Activated CD4-positive, alpha-beta memory T cell treated with anti-CD3 and anti-CD28 coated beads for 36 hours (primary cell): ENCODE results near the gene CSKMT. TPM values are rescaled to one million over a fixed set of nuclear protein-coding genes. Genes with fewer than 3 reads are reported as not detected.

Experiments
- CTCF ChIA-PET: fragments of 350-600 bp; sonication (Branson Sonifier 250); formaldehyde crosslinking; loops from one replicate; lab custom pipeline; 2021; ENCODE audit warnings: antibody characterized with exemption, inconsistent platforms; lab: Charles Lee
- POLR2A ChIA-PET: fragments of 350-600 bp; sonication (Branson Sonifier 250); formaldehyde crosslinking; loops from one replicate; lab custom pipeline; 2021; ENCODE audit warnings: antibody characterized with exemption; lab: Charles Lee
- DNase-seq: peaks from one replicate; pipeline ENCODE4 v3.0.0-alpha.2; 2020
- H3K27ac Mint-ChIP-seq: one replicate; pipeline ENCODE4 v1.8.0; 2021; ENCODE audit warnings: mixed read lengths
- H3K27me3 Mint-ChIP-seq: one replicate; pipeline ENCODE4 v1.8.0; 2021; ENCODE audit warnings: mixed read lengths
- H3K36me3 Mint-ChIP-seq: one replicate; pipeline ENCODE4 v1.8.0; 2021; ENCODE audit warnings: mixed read lengths
- H3K4me1 Mint-ChIP-seq: one replicate; pipeline ENCODE4 v1.8.0; 2021; ENCODE audit warnings: low read depth, mixed read lengths
- H3K4me3 Mint-ChIP-seq: one replicate; pipeline ENCODE4 v1.8.0; 2021; ENCODE audit warnings: mild to moderate bottlenecking, mixed read lengths
- H3K9me3 Mint-ChIP-seq: one replicate; pipeline ENCODE4 v1.8.0; 2021; ENCODE audit warnings: mixed read lengths
- intact Hi-C: fragments of 100-400 bp; cut with micrococcal nuclease; formaldehyde crosslinking; loops from one replicate; pipeline ENCODE4 v1.15.1; 2023
- total RNA-seq, 2 experiments: library from RNA; stranded (reverse); gene quantifications; one replicate each; pipeline ENCODE4 v1.2.3, GENCODE V29; 2021

CSKMT gene
- total RNA-seq, 2 experiments from 2014 or later: 27.7 to 33.9 TPM

GRCh38 chr11:62708392-62708791 lies 43.3 kb downstream of the CSKMT start:
- H3K4me3 Mint-ChIP-seq: peak overlapping the region; percentile 86
- H3K27me3 Mint-ChIP-seq: no peaks in the 10 kb centered on the region
- no peaks in the 10 kb centered on the region for H3K9me3 Mint-ChIP-seq
- H3K36me3 Mint-ChIP-seq: peaks cover 33% of the 10 kb centered on the region
- peaks cover 58% of the 10 kb centered on the region for H3K4me1 Mint-ChIP-seq
- H3K27ac Mint-ChIP-seq: peak overlapping the region; percentile 95
- POLR2A ChIA-PET: interaction anchor here (0.7 to 5.4 kb wide), 13 partner anchors 19 to 284 kb away, joined by 3 to 29 read pairs (median 8); partner anchors contain the start of genes C11orf98, CSKMT, GANAB and HNRNPUL2
- intact Hi-C loops: loop anchor here (2.0 to 5.0 kb wide), 4 partner anchors 44 to 116 kb away; partner anchors contain the start of genes C11orf98, CSKMT, POLR2G and TUT1
- DNase-seq: no peak
- CTCF ChIA-PET: interaction anchor here (0.7 to 2.5 kb wide), 5 partner anchors 15 to 284 kb away, joined by 3 to 9 read pairs (median 5); partner anchors contain the start of genes HNRNPUL2 and TUT1

- Mint-ChIP-seq H3K9me3 (no peaks in the 10 kb centered on the region), H3K4me1 (peaks cover 63% of the 10 kb centered on the region), H3K4me3 (peak overlapping the region; percentile 86), H3K36me3 (peaks cover 37% of the 10 kb centered on the region), H3K27ac (peak overlapping the region; percentile 95), H3K27me3 (no peaks in the 10 kb centered on the region)
- intact Hi-C loops: loop anchor here (1.0 to 5.0 kb wide), 11 partner anchors 19 to 173 kb away; partner anchors contain the start of genes C11orf98, CSKMT, HNRNPUL2 and MTA2
- peak; percentile 63 for DNase-seq
- CTCF ChIA-PET: interaction anchor here (0.7 to 2.5 kb wide), 5 partner anchors 15 to 284 kb away, joined by 3 to 9 read pairs (median 5); partner anchors contain the start of genes HNRNPUL2 and TUT1
- POLR2A ChIA-PET: interaction anchor here (0.6 to 5.4 kb wide), 17 partner anchors 19 to 284 kb away, joined by 3 to 29 read pairs (median 5); partner anchors contain the start of genes B3GAT3, C11orf98, CSKMT and GANAB
These were observed 43.7 kb downstream of the CSKMT start for GRCh38 chr11:62708793-62709192.

GRCh38 chr11:62709247-62710000 lies 44.3 kb downstream of the CSKMT start:
- peak; percentile 98 for DNase-seq
- H3K27ac Mint-ChIP-seq: peak overlapping the region; percentile 95
- intact Hi-C loops: loop anchor here (1.0 to 5.0 kb wide), 11 partner anchors 18 to 172 kb away; partner anchors contain the start of genes C11orf98, CSKMT, HNRNPUL2 and MTA2
- H3K36me3 Mint-ChIP-seq: peaks cover 37% of the 10 kb centered on the region
- ChIA-PET POLR2A (interaction anchor here (0.6 to 5.4 kb wide), 17 partner anchors 16 to 285 kb away, joined by 3 to 29 read pairs (median 5); partner anchors contain the start of genes B3GAT3, C11orf98, CSKMT and GANAB), CTCF (interaction anchor here (0.7 to 2.5 kb wide), 5 partner anchors 16 to 285 kb away, joined by 3 to 9 read pairs (median 5); partner anchors contain the start of genes HNRNPUL2 and TUT1)
- peak overlapping the region; percentile 86 for H3K4me3 Mint-ChIP-seq
- peaks cover 69% of the 10 kb centered on the region for H3K4me1 Mint-ChIP-seq
- H3K9me3 Mint-ChIP-seq: no peaks in the 10 kb centered on the region
- no peaks in the 10 kb centered on the region for H3K27me3 Mint-ChIP-seq

- H3K4me3 Mint-ChIP-seq: peak overlapping the region; percentile 86
- peaks cover 73% of the 10 kb centered on the region for H3K4me1 Mint-ChIP-seq
- ChIA-PET POLR2A (interaction anchor here (1.0 to 5.4 kb wide), 12 partner anchors 16 to 145 kb away, joined by 3 to 29 read pairs (median 10); partner anchors contain the start of genes B3GAT3, C11orf98, CSKMT and GANAB), CTCF (interaction anchor here (1.7 to 2.5 kb wide), 4 partner anchors 17 to 286 kb away, joined by 4 to 9 read pairs (median 6); partner anchors contain the start of genes HNRNPUL2 and TUT1)
- peak overlapping the region; percentile 95 for H3K27ac Mint-ChIP-seq
- peaks cover 39% of the 10 kb centered on the region for H3K36me3 Mint-ChIP-seq
- intact Hi-C loops: no loop called here
- H3K27me3 Mint-ChIP-seq: no peaks in the 10 kb centered on the region
- peak; percentile 34 for DNase-seq
- H3K9me3 Mint-ChIP-seq: no peaks in the 10 kb centered on the region
These were observed 44.9 kb downstream of the CSKMT start for GRCh38 chr11:62710001-62710345.

DNA sequence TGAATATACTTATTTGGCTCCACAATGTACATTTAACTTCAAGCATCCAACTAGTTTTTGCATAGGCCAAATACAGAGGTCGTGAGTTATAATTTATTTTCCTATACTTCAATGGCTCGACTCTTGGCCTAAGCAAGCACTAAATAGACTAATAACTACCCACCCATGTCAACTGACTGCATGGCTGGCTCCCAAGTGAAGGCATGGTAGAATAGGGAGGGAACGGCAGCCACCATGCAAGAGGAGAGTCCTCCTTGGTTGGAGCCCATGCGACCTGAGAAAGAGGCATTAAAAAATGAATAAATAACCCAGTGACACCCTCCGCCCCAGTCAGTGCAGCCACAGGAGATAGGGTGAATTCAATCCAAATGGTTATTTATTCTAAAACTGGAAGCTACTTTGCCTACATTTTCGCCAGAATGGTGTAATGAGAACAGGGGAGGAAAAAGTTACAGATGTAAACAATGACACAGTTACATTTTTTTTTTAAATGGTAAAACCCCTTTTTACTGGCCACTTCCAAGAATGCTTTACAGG lies 47.2 kb downstream of the CSKMT start:
- POLR2A ChIA-PET: interaction anchor here (0.6 to 0.8 kb wide), 2 partner anchors 18 to 23 kb away, joined by 3 read pairs; no protein-coding TSS in a partner anchor
- Mint-ChIP-seq H3K27me3 (no peaks in the 10 kb centered on the region), H3K4me1 (peaks cover 68% of the 10 kb centered on the region), H3K27ac (peak overlapping the region; percentile 87), H3K4me3 (no peak overlapping the region), H3K36me3 (peaks cover 57% of the 10 kb centered on the region), H3K9me3 (no peaks in the 10 kb centered on the region)
- no peak for DNase-seq
- intact Hi-C loops: no loop called here
- CTCF ChIA-PET: interaction anchor here (0.7 to 1.4 kb wide), 5 partner anchors 12 to 149 kb away, joined by 3 to 4 read pairs (median 3); partner anchors contain the start of genes HNRNPUL2 and POLR2G

DNA sequence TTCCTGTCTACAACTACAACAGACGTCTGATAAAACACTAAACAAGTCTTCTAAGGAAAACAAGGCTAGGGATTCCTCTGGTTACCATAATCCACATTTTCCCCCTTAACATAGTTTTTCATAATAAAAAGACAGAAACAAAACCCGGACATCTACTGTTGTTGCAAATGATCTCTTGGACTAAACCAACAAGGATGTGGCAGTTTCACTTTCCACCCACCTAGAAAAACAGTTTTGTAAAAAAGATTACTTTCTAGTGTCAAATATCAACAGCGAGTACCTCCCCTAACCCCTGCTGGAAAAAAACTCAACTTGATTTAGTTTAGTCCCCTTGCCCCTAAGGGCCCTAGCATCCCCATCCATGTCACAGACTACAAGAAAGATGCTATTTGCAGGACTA lies 47.7 kb downstream of the CSKMT start:
- intact Hi-C loops: no loop called here
- Mint-ChIP-seq H3K4me3 (no peak overlapping the region), H3K27me3 (no peaks in the 10 kb centered on the region), H3K36me3 (peaks cover 61% of the 10 kb centered on the region), H3K27ac (peak overlapping the region; percentile 87), H3K9me3 (no peaks in the 10 kb centered on the region), H3K4me1 (peaks cover 66% of the 10 kb centered on the region)
- CTCF ChIA-PET: interaction anchor here (0.8 to 1.2 kb wide), 5 partner anchors 12 to 145 kb away, joined by 3 to 4 read pairs (median 3); partner anchors contain the start of genes HNRNPUL2 and POLR2G
- no peak for DNase-seq
- POLR2A ChIA-PET: interaction anchor here (0.8 kb wide), 1 partner anchor 17 kb away, joined by 3 read pairs; no protein-coding TSS in a partner anchor

GRCh38 chr11:62713343-62713742 lies 48.2 kb downstream of the CSKMT start:
- Mint-ChIP-seq H3K4me3 (no peak overlapping the region), H3K36me3 (peaks cover 65% of the 10 kb centered on the region), H3K27ac (peak overlapping the region; percentile 87), H3K9me3 (no peaks in the 10 kb centered on the region), H3K27me3 (no peaks in the 10 kb centered on the region), H3K4me1 (peaks cover 65% of the 10 kb centered on the region)
- ChIA-PET POLR2A (interaction anchor here (1.0 kb wide), 1 partner anchor 119 kb away, joined by 3 read pairs; the partner anchor contains the start of gene STX5), CTCF (interaction anchor here (1.0 to 1.2 kb wide), 4 partner anchors 12 to 145 kb away, joined by 3 to 4 read pairs (median 3); partner anchors contain the start of gene POLR2G)
- intact Hi-C loops: no loop called here
- DNase-seq: no peak

DNA sequence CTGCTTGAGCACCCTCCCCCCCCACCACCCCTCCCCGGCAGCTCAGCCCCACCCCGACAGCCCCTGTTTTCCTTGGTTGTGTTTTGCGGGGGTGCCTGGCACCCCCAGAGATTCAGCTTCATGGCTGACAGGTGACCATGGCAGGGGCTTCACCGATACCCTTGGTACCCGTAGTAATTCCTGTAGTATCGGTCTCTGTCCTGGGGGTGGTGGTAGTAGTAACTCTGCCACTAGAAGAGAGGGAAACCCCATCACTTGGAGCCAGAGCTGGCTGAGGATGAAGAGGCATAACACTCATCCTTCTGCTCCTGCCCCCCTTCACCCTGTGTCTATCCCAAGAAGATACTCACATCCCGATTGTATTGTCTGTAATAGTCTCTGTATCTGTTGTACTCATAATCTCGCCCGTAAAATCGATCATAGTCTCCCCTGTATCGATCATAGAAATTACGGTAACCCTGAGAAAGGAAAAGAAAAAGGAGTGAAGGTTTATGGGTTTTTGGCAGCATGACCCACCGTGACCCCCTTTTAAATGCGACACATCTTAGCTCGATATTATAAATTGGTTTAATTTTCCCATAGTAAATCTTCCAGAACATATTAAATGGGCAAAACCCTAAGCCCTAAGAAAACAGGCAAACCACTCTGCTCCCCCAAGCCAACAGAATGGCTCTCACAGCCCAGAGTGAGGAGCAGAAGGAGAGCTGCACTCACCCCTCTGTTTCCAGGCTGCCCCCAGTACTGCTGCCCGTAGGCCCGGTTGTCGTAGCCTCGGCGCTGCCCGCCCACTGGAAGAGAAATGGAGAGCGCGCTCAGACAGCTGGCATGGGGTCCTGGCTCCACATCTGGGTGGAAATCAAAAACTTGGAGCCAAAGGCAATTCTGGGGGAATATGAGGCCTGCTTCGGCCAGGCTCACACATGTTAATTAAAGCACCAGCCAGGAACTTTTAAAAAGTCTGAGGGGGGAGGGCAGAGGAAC lies 50.3 kb downstream of the CSKMT start:
- no peak overlapping the region for H3K4me3 Mint-ChIP-seq
- DNase-seq: no peak
- intact Hi-C loops: no loop called here
- no peaks in the 10 kb centered on the region for H3K9me3 Mint-ChIP-seq
- peaks cover 63% of the 10 kb centered on the region for H3K4me1 Mint-ChIP-seq
- peaks cover 70% of the 10 kb centered on the region for H3K36me3 Mint-ChIP-seq
- ChIA-PET POLR2A (no interaction called here), CTCF (interaction anchor here (1.1 to 1.5 kb wide), 3 partner anchors 12 to 94 kb away, joined by 3 to 7 read pairs (median 3); partner anchors contain the start of genes B3GAT3 and HNRNPUL2)
- peak overlapping the region; percentile 63 for H3K27ac Mint-ChIP-seq
- H3K27me3 Mint-ChIP-seq: no peaks in the 10 kb centered on the region

DNA sequence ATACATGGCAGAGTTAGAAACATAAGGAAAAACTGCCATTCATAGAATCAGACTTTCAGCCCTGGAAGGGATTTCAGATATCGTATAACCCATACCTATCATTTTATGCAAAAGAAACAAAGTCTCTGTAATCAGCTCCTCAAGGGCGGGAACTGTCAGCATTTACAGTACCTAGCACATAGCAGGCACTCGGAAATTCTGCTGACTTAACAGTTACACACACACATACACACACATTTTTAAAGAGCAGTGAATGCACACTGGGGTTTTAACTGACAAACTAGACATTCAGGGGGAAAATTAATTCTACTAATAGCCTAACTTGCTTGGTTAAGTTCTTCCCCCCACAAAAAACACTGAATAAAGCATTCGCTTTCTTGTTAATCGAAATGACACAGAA lies 51.1 kb downstream of the CSKMT start:
- no peak overlapping the region for H3K4me3 Mint-ChIP-seq
- peaks cover 63% of the 10 kb centered on the region for H3K4me1 Mint-ChIP-seq
- POLR2A ChIA-PET: no interaction called here
- H3K27ac Mint-ChIP-seq: peak overlapping the region; percentile 7
- no peaks in the 10 kb centered on the region for H3K9me3 Mint-ChIP-seq
- H3K36me3 Mint-ChIP-seq: peaks cover 70% of the 10 kb centered on the region
- intact Hi-C loops: no loop called here
- DNase-seq: no peak
- H3K27me3 Mint-ChIP-seq: no peaks in the 10 kb centered on the region
- CTCF ChIA-PET: interaction anchor here (1.3 kb wide), 1 partner anchor 21 kb away, joined by 7 read pairs; no protein-coding TSS in a partner anchor

DNA sequence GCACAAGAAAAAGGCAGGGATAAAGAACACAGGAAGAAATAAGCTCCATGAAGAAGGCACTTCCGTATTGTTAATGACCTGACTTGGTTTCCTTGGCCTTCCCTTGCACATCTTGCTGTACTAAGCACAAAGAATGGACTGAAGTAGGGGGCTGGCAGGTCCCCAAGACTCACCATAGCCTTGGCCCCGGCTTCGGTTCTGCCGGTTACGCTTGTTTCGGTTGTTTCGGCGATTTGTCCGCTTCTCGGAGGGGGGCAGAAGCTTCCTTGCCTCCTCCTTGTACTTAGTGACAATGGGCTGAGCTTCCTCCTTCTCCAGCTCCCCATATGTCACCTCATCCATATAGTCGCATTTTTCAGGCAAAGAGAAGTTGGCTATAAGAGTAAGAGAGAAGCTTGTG lies 51.7 kb downstream of the CSKMT start:
- intact Hi-C loops: no loop called here
- no peaks in the 10 kb centered on the region for H3K9me3 Mint-ChIP-seq
- H3K4me3 Mint-ChIP-seq: no peak overlapping the region
- DNase-seq: no peak
- H3K27ac Mint-ChIP-seq: peak overlapping the region; percentile 24
- CTCF ChIA-PET: interaction anchor here (1.3 kb wide), 1 partner anchor 22 kb away, joined by 7 read pairs; no protein-coding TSS in a partner anchor
- H3K36me3 Mint-ChIP-seq: peaks cover 73% of the 10 kb centered on the region
- peaks cover 67% of the 10 kb centered on the region for H3K4me1 Mint-ChIP-seq
- H3K27me3 Mint-ChIP-seq: no peaks in the 10 kb centered on the region
- POLR2A ChIA-PET: interaction anchor here (1.4 kb wide), 1 partner anchor 10 kb away, joined by 8 read pairs; the partner anchor contains the start of genes HNRNPUL2 and TTC9C
